AG08395 (cell line): ENCODE results near the gene RSPH1.

Source experiments
- DNase-seq: peaks from one replicate; pipeline ENCODE4 v3.0.0; 2012; ENCODE audit warnings: mixed read lengths, low spot score

The RSPH1 gene

DNA sequence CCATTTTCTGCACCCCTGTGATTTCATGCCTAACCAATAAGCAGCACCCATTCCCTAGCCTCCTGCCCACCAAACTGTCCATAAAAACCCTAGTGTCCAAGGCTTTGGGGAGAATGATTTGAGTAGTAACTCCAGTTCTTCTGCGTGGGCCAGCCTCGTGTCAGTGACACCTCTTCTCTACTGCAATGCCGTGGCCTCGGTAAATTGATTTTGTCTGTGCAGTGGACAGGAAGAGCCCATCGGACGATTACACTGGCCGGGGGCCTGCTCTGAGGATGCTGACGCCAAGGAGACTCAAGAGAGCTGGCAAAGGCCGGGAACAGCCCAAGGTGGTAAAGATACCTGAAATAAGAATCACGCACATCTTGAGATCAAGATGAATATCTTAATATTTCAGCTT lies 29.3 kb downstream of the RSPH1 start:
- DNase-seq = no peak

DNA sequence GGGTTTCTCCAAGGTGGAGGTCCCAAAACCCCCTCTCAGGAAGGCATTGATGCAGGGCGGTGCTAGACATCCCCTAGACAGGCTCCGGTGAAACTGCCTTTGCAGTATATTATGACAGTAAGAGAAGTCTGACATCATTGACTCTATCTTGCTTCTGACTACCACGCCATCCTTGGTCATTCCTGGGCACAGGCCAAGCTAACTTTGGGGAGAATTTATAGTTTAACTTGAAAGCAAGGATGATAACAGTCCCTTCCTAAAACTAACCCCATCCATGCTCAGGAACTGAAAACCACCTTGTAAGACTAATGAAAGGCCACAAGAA lies 30.3 kb downstream of the RSPH1 start:
- DNase-seq = no peak

DNA sequence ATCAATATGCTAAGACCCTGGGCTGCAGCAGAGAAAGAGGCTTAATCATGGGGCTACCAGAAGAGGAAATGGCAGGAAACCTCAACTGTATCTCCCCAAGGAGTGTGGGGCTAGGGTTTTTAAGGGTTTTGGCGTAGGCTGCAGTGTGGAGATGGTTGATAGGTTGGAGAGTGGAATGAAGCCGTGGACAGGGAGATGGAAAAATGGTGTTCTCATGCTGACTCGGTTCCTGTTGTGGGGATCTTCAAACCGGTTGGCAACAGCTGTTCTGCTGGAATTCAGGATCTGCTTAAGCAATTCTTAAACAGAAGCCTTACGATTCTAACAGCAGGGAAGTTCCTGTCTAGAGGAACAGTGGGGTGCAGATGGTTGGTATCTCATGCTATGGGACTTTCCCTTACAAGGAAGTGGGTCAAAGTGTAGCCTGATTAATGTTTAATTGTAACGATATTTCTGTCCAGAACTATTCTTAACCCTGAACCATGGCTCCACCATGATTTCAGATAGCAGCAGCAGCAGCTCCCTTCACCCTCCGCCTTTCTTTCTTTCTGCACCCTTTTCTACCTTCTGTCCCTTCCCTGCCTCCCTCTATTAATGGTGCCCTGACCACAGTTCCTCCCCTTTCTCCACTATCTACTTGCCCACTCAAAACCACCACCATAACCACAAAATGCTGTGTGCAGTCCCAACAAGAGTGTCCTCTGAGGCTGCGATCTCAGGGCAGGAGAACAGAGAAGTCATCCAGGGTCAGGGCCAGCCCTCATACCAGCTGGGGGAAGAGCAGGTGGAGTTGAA lies 30.8 kb downstream of the RSPH1 start:
- DNase-seq = no peak

DNA sequence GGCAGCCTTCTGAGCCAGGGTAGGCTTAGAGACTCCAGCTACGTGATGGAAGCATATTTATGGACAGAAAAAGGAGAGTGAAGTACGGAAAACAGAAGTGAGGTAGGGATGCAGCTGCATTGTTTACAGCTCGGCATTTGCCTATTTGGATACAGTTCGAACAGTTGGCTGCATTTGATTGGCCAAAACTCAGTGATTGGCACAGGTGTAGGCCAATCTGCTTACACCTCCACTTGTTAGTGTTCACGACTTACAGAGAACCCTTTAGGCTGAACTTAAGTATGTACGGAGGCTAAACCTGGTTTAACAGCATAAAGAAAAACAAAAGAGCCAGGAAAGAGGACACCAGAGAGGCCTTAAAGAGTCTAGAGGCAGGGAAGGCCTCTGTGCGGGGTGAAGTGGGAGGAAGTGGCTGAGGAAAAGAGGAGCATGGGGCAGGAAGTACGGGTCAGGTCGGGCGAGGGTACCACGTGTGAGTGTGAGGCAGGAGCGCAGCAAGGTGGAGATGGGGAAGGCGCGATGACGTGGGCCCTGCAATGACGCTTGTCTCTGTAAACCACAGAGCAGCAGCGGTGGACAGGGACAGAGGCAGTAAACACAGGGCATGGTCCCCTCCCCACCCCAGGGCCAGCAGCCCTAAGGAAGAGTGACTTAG lies 32.0 kb downstream of the RSPH1 start:
- peak; percentile 20 for DNase-seq

DNA sequence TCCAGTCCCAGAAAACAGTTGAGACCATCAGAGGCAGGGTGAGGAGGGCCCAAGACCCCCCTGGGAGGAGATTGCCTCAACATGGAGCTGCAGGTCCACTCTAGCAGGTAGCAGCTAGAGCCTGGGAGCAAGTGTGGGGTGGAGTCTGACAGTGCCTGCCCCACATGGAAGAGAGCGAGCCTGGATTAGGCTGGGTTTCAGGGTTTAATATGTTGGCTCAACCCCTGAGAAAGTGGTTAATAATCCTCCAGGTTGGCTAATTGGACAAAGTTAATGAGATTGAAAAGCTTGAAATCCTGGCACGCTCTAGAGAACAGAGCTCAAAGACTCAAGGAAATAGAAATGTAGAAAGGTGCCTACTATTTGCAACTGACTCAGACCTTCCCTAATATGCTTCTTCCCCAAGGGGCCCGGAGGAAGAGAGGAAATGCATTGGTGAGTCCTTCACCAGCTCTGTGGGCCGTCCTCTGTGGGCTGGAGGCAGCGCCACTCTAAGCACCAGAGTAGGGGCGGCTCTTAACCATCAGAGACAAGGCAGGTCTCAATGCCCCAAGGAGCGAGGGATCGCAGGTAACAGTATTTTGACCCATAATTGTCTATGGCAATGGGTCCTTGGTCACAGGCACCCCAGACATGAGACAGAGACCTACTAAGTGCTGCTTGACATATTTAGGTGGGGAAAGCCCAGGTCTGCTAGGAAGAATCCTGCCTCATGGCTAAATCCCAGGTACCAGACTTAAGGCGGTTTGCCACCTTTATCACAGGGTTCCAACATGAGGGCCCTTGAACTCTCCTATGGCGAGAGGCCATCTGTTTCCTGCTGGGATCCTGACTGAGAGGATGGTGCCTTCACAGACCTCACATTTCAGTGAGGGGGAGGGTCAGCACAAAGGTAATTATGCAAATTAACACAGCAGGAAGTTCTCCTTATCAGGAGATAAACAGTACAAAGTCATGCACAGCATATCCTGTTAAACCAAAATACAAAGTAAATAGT lies 33.8 kb downstream of the RSPH1 start:
- DNase-seq = no peak

DNA sequence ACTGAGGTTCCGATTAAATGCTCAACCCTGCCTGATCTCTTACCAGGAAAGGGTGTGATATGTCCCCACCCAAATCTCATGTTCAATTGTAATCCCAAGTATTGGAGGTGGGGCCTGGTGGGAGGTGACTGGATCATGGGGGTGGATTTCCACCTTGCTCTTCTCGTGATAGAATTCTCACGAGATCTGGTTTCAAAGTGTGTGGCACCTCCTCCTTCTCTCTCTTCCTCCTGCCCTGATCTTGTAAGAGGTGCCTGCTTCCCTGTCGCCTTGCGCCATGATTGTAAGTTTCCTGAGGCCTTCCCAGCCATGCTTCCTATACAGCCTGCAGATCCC lies 34.9 kb downstream of the RSPH1 start:
- DNase-seq = no peak

DNA sequence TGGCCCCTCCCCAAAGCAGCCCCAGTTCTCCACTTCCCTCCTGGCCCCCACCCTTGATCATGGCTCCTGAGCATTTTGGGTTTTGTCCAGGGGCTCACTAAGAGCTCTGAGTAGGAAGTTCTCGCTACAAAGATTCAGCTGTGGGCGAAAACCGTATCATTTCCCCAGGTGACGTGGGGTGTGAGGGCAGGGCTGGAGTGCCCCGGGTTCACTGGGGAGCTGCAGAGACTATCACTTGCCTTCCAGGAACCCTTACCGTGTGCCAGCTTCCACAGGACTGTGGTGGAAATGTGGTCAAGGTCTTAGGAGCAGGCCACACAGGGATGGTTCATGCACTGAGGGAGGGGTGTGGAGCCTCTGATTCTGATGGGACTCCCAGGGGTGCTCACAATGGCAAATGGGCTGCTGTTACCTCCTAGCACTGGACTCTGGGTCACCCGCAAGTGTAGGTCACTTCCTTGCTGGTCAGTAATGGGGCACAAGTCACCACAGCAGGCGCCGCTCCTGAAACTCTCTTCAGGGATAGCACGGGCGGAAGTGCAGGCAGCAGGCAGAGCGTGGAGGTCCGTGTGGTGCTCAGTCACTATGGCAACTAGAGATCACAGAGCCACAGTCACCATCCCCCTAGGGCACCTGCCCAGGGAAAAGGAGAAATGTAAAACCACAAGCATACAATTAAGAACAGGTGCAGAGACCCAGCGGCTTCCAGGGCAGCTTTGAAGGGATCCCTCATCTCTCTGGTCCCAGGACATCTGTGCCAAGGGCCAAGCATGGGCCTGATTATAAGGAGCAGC lies 35.4 kb downstream of the RSPH1 start:
- DNase-seq = no peak

DNA sequence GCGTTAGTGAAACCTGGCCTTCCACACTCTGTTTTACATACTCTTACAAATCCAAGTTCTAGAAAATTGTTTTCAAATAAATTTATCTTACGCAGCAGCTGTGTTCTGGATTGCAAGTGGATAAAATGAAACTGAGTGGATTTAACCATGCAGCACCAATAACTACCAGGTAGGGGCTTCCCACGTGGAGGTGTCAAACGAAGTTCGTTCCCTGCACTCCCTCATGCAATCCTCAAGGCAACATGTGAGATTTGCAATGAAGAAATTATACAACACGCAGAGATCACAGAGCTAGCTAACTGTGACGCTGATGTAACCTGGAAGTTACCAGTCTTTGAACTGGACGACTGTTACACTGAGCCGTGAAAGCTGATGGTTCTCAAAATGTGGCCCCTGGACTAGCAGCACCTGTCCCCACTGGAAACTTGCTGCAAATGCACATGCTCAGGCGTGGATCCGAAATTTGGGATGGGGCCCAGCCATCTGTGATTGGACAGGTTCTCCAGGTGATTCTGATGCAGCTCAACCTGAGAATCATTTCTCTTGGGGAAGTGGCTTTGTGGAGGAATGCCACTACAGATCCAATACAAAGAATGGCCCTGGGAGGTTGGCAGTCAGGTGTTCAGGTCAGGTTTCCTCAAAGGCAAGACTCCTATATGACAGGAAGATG lies 36.3 kb downstream of the RSPH1 start:
- no peak for DNase-seq

DNA sequence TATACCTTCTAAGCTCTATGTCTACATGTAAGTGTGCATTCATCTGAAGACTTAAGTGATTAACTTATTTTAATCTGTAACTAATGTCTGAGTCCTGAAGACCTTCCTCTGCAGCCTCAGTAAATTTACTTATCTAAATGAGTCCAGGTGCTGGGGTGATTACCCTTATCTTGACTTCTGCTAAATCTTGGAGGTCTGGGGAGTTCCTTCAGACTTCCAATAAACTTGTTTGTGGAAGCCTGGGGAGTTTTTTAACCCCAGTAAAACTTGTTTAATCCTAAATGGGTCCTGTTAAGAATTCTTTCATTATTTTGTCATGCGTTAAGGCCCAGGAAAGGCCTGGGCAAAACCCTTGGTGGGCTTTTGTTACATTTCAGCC lies 37.0 kb downstream of the RSPH1 start:
- DNase-seq = no peak

DNA sequence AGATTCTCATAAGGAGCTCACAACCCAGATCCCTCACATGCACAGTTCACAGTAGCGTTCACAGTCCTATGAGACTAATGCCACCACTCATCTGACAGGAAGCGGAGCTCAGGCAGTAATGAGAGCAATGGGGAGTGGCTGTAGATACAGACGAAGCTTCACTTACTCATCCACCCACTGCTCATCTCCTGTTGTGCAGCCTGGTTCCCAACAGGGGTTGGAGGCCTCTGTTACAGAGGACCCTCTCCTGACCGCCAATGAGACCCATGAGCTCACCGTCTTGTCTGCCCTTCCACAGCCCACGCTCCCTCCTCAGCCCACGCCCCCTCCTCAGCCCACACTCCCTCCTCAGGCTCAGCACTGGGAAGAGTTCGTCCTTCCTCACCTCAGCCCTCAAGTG lies 39.6 kb downstream of the RSPH1 start:
- no peak for DNase-seq

DNA sequence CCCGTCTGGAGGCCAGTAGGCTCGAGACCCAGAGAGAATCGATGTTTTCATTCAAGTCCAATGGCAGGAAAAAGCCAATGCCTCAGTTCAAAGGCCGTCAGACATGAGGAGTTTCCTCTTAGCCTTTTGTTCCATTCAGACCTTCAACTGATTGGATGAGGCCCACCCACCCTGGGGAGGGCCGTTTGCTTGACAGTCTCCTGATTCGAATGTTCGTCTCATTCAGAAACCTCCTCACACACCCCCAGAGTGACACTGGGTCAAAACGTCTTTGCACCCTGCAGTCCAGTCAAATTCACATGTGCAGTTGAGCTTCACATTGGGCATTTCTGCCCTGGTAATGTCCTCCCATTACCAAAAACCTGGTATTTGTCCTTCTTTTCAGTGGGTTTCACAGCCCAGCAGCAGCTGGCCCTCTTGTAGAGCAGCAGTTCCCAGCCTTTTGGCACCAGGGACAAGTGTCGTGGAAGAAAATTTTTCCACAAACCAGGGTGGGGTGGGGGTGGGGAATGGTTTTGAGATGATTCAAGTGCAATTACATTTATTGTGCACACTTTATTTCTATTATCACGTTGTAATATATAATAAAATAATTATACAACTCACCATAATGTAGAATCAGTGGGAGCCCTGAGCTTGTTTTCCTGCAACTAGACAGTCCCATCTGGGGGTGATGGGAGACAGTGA lies 40.1 kb downstream of the RSPH1 start:
- DNase-seq = no peak

DNA sequence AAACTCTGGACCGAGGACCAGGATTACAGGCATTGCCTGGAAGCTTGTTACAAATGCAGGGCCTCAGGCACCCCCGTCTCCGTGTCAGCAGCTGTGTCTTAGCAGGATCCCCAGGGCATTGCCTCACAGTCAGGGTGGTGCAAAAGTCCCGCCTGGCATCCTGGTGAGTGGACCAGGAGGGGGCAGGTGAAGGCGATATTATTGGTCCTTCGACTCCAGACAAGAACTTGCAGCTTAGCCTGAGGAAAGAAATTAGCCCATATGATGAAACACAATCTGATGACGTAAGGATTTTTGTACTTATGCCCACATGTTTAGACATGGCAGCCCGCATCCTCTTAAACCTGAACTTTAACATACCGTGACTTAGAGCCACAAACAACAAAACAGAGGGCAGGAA lies 40.8 kb downstream of the RSPH1 start:
- no peak for DNase-seq

DNA sequence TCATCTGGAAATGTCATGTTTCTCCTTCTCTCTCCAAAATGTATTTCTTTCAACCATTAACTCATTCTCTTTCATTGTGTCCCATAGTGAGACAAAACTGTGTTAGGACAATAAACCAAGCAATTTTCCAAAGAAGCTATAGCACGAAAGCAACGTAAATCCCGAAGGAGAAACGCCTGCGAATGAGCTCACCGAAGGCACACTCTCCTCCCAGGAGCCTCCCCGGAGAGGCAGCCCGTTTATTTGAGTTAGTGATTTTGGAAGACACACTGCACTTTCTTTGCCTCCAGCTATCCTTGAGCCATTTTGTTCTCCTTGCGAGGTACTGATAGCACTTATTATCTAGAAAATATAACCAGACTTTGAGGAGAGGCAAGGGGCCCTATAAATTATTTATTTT lies 41.2 kb downstream of the RSPH1 start:
- DNase-seq = no peak

DNA sequence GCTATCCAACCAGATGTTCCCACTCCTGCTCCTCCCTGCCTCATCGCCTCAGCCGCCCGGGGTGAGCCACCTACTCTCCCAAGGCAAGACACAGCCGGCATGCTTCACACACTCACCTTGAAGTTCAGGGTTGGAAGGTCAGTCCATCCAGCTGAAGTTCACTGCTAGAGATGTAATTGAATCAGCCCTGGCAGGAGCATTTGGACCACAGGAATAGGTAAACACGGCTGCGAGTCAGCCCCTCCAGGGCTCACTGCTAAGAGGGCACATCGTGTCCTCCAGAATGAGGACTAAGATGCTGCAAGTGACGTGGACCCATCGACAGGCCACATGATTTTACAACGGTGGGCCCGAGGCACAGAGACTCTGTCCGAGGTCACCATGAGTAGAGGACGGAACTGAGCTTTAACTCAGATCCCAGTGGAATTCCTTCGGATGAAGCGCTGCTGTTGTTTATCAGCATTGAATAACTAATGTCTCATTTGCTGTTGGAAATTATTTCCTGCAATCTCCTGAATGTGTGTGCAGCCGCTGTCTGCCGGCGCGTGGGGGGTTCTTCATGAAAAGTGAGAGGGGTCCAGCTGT lies 41.9 kb downstream of the RSPH1 start:
- DNase-seq = no peak

DNA sequence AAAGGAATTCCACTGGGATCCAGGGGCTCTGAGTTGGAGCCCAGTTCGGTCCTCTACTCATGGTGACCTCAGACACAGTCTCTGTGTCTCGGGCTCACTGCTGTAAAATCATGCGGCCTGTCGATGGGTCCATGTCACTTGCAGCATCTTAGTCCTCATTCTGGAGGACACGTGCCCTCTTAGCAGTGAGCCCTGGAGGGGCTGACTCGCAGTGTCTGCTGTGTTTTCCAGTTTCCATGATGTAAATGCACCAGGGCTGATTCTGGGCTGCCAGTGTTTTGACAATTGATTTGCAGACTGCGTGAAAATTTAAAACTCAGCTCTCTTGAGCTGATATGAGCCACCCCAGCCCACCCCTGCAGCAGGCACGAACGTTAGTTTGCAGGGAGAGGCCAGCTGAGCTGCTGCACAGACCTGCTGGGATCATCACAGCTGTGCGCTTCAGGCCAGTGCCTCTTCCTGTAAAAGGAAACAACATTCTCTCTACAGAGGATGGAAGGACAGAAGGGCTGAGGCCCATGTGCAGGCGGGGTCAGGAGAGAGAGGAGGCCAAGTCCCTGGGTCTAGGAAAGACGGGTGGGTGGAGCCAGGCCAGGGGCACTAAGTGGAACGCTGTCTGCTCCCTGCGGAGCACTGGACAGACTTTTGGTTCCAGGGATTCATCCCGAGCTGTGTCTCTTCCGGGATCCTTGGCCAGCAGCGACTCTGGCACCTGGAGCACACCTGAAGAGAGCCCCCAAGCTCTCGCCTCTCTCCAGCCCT lies 42.6 kb downstream of the RSPH1 start:
- no peak for DNase-seq

DNA sequence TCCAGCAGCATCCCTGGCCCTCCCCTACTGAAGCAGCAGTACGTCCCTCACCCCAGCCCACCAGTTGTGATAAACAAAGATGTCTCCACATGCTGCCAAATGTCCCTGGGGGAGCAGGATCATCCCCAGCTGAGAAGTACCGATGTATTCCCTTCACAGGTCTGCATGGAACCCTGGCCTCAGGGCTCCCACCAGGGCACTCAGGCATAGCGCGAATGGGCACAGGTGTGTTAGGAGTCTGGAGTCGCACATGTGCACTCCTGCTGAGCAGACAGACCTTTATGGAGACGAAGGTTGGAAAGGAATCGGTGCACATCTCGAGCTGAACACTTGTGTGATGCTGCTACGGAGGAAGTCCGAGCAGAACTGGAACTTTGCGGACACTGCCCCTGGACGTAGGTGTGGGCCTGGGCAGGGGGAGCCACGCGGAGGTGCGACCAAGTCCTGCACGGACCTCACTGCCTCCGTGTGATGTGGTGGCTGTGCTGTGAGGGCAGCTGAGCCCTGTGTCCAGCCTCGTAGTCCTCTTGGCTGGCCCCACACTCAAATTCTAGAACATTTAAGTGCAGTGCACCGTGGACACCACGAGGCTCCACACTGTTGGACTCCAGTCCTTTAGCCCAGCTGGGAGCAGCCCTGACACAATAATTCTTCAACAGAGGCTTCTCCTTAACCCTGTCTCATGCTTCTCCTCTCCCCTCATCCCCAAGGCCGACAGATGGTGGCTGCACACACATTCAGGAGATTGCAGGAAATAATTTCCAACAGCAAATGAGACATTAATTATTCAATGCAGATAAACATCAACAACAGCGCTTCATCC lies 43.4 kb downstream of the RSPH1 start:
- no peak for DNase-seq

DNA sequence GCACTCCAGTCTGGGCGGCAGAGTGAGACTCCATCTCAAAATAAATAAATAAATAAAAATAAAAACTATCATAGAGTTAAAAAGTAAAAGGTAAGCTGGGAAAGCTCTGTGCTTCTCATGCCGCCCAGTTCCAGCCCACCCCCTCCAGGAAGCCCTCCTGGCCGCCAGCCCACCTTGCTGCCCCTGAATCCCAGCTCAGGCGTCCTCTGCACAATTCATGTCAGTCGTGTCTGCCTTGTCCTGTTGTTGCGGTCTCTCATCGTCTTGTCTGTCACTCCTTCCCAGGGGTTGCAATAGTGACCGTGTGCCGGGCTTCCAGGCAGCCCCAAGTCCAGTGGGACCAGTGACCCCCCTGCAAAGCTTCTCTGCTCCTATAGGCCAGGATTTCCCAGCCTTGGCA lies 44.1 kb downstream of the RSPH1 start:
- DNase-seq = no peak

DNA sequence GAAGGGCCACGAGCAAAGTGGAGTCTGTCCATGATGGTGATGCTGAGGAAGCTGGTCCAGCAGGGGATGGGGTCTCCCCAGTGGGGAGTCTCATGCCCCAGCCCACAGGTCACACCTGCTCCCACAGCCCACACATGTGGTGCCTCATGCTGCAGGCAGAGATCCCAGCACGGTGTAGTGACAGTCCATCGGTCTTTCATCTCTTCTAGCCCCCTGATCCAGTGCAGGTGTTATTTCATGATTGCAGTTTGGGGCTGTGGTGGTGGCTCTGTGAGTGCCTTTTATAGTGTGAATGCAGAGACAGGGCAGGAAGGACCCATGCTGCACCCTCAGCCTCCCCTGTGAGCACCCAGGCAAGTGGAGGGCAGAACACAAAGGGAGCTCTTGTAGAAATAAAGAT lies 47.3 kb downstream of the RSPH1 start:
- no peak for DNase-seq

DNA sequence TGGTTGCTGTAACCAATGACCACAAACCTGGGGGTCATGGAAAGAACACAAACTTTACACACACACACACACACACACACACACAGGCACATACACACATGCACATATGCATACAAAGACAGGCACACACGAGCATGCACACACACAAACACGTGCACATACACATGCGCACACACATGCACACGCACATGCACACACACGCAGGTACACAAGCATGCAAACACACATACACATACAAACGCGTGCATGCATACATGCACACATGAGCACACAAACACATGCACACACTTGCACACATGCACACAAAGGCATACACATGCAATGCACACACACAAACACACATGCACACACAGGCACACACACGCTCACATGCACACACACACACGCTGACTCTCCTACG lies 48.3 kb downstream of the RSPH1 start:
- no peak for DNase-seq
